Smooth muscle cell (in vitro differentiated cells): ENCODE data around the gene FGD3. TPM values are rescaled to one million over a fixed set of nuclear protein-coding genes. Genes with fewer than 3 reads are reported as not detected.

Experiments
- DNase-seq: peaks from one replicate; lab custom pipeline; 2025; ENCODE audit not compliant: unreplicated experiment; lab: John Stamatoyannopoulos, UW
- H2AFZ ChIP-seq: fragments of 200-600 bp; sonication (generic); 2 replicates; pipeline ENCODE4 v1.6.0; 2016; ENCODE audit warnings: antibody characterized with exemption, low read depth, mild to moderate bottlenecking
- H3F3A ChIP-seq: fragments of 200-600 bp; sonication (generic); 2 replicates; pipeline ENCODE4 v1.6.0; 2017; ENCODE audit warnings: antibody characterized with exemption, low read depth
- H3K27ac ChIP-seq: fragments of 200-600 bp; sonication (generic); 2 replicates; pipeline ENCODE4 v1.5.1; 2016; ENCODE audit warnings: low read depth, mild to moderate bottlenecking
- H3K27me3 ChIP-seq: fragments of 200-600 bp; sonication (generic); 2 replicates; pipeline ENCODE4 v1.6.1; 2016; ENCODE audit warnings: low read depth, mild to moderate bottlenecking
- H3K36me3 ChIP-seq: fragments of 200-600 bp; sonication (generic); 2 replicates; pipeline ENCODE4 v1.5.1; 2016; ENCODE audit warnings: low read depth
- H3K4me1 ChIP-seq: fragments of 200-600 bp; sonication (generic); 2 replicates; pipeline ENCODE4 v1.5.1; 2016; ENCODE audit warnings: low read depth
- H3K4me2 ChIP-seq: fragments of 200-600 bp; sonication (generic); 2 replicates; pipeline ENCODE4 v1.6.0; 2016; ENCODE audit warnings: mild to moderate bottlenecking
- H3K4me3 ChIP-seq: fragments of 200-600 bp; sonication (generic); 2 replicates; pipeline ENCODE4 v1.5.1; 2016; ENCODE audit warnings: mild to moderate bottlenecking
- H3K79me2 ChIP-seq: fragments of 200-600 bp; sonication (generic); 2 replicates; pipeline ENCODE4 v1.6.0; 2016; ENCODE audit warnings: low read depth, mild to moderate bottlenecking
- H3K9ac ChIP-seq: fragments of 200-600 bp; sonication (generic); 2 replicates; pipeline ENCODE4 v1.6.0; 2016; ENCODE audit warnings: low read depth
- H3K9me3 ChIP-seq: fragments of 200-600 bp; sonication (generic); replicated peaks from 2 replicates; pipeline ENCODE4 v1.5.1; 2016; ENCODE audit warnings: low read depth
- H4K20me1 ChIP-seq: fragments of 200-600 bp; sonication (generic); 2 replicates; pipeline ENCODE4 v1.6.0; 2016; ENCODE audit warnings: low read depth
- CTCF ChIP-seq: fragments of 200-600 bp; sonication (generic); IDR thresholded peaks from 2 replicates; pipeline ENCODE4 v1.5.1; 2017; ENCODE audit warnings: borderline replicate concordance, mild to moderate bottlenecking, antibody characterized with exemption; ENCODE audit not compliant: insufficient read depth, poor library complexity, severe bottlenecking
- WGBS: methylation state at CpG from one replicate; pipeline ENCODE4 v1.1.7; 2016; ENCODE audit warnings: low lambda C conversion rate; 5-methylcytosine and 5-hydroxymethylcytosine counted together
- polyA plus RNA-seq: library from polyadenylated mRNA; unstranded; fragments of >200 nt; fragmentation: Nextera tagmentation; extraction: Ambion mirVana; gene quantifications from 2 replicates; pipeline ENCODE4 v1.2.1, GENCODE V29; 2016
- total RNA-seq: library from RNA; depleted of rRNA; stranded (reverse); fragments of >200 nt; gene quantifications from 2 replicates; pipeline ENCODE4 v1.2.3, GENCODE V29; 2014

FGD3 gene
- total and polyA plus RNA-seq, 2 experiments from 2014 or later = 1.1 to 2.1 TPM

GRCh38 chr9:92974761-92975755 lies 27.7 kb downstream of the FGD3 start:
- no peak for TF ChIP-seq CTCF
- H3K36me3 ChIP-seq = no peaks in the 10 kb centered on the region
- H2AFZ ChIP-seq = no peak overlapping the region
- no peak overlapping the region for H3K4me3 ChIP-seq
- H3K27ac ChIP-seq = no peak overlapping the region
- WGBS = 82% methylated on average over 22 of the region's 22 CpGs
- H3K4me1 ChIP-seq = peaks cover 7% of the 10 kb centered on the region
- no peaks in the 10 kb centered on the region for H4K20me1 ChIP-seq
- DNase-seq = no peak
- no peak overlapping the region for H3K9ac ChIP-seq
- H3K4me2 ChIP-seq = no peak overlapping the region
- H3K27me3 ChIP-seq = no peaks in the 10 kb centered on the region
- no peaks in the 10 kb centered on the region for H3K9me3 ChIP-seq
- H3K79me2 ChIP-seq = no peaks in the 10 kb centered on the region
- no peaks in the 10 kb centered on the region for H3F3A ChIP-seq

GRCh38 chr9:92976431-92976830 lies 29.1 kb downstream of the FGD3 start:
- WGBS = 87% methylated on average over 16 of the region's 16 CpGs
- H3F3A ChIP-seq = no peaks in the 10 kb centered on the region
- H3K4me2 ChIP-seq = no peak overlapping the region
- H3K9ac ChIP-seq = no peak overlapping the region
- no peak overlapping the region for H3K4me3 ChIP-seq
- no peaks in the 10 kb centered on the region for H4K20me1 ChIP-seq
- H2AFZ ChIP-seq = no peak overlapping the region
- no peaks in the 10 kb centered on the region for H3K36me3 ChIP-seq
- no peak for TF ChIP-seq CTCF
- H3K9me3 ChIP-seq = peaks cover under 1% of the 10 kb centered on the region
- H3K79me2 ChIP-seq = no peaks in the 10 kb centered on the region
- no peak overlapping the region for H3K27ac ChIP-seq
- no peaks in the 10 kb centered on the region for H3K27me3 ChIP-seq
- DNase-seq = no peak
- no peaks in the 10 kb centered on the region for H3K4me1 ChIP-seq

DNA sequence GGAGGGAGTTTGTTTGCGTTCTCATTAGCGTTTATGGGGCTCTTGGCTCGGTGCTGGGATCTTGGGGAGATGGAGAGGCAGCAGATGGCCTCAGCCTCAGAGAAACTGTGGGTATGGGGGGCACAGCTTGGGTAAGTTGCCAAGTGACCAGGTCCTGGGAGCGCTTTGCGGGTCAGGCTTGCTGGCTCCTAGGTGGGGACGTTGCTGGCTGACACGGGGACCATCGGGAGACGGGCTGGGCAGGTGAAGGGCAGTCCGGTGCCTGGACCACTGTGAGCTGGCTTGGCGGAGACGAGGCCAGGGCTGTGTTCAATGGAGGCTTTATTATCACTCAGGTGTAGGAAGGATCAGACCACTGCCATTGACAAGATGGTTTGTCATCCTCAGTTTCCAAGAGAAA lies 30.0 kb downstream of the FGD3 start:
- Histone ChIP-seq H3K4me3 (no peak overlapping the region), H3F3A (no peaks in the 10 kb centered on the region), H3K79me2 (no peaks in the 10 kb centered on the region), H4K20me1 (no peaks in the 10 kb centered on the region), H3K9ac (no peak overlapping the region), H2AFZ (no peak overlapping the region), H3K4me1 (no peaks in the 10 kb centered on the region), H3K36me3 (no peaks in the 10 kb centered on the region), H3K9me3 (peaks cover 9% of the 10 kb centered on the region), H3K27ac (no peak overlapping the region), H3K27me3 (no peaks in the 10 kb centered on the region), H3K4me2 (no peak overlapping the region)
- no peak for TF ChIP-seq CTCF
- WGBS = 93% methylated on average over 12 of the region's 12 CpGs
- no peak for DNase-seq
